ENCODE results near the gene GIMAP5. TPM values are rescaled to one million over a fixed set of nuclear protein-coding genes. Genes with fewer than 3 reads are reported as not detected.

Gene GIMAP5
- total and polyA plus RNA-seq, 10 donors: 34.0 to 183 (median 85.8) TPM

GRCh38 chr7:150719960-150720891 lies 17.0 kb upstream of the GIMAP5 start:
- peaks cover 19 to 86% (median 61%) of the 10 kb centered on the region in 6 donors for H3K4me1 ChIP-seq
- TF ChIP-seq POLR2AphosphoS5 (IDR thresholded peaks at IDR 0.05): peak in 2 of 3 donors; percentile 33 to 57
- no peak for TF ChIP-seq CTCF (IDR thresholded peaks at IDR 0.05 in 8 of 11, conservative IDR thresholded peaks at IDR 0.05 in 3 of 11)
- TF ChIP-seq POLR2A (IDR thresholded peaks at IDR 0.05): no peak
- peak overlapping the region in 4 of 8 donors; percentile 8 to 87 (median 40) for H3K4me3 ChIP-seq
- H3K9me3 ChIP-seq: peaks cover 0 to 7% (median 0%) of the 10 kb centered on the region in 8 donors
- peaks cover 2 to 62% (median 30%) of the 10 kb centered on the region in 6 donors for H3K36me3 ChIP-seq
- no peaks in the 10 kb centered on the region for H3K27me3 ChIP-seq (replicated peaks in 1 of 7)
- 94 to 97% (median 96%) methylated on average over 31 to 52 of the region's 52 CpGs for WGBS, 5 donors
- peak; percentile 69 for DNase-seq
- intact Hi-C loops (cut with DNase I; ENCODE audit: low total_unique reads): no loop called here
- peak overlapping the region in 4 of 8 donors; percentile 79 to 92 (median 86) for H3K27ac ChIP-seq

- peak in 1 of 3 donors; percentile 46 for TF ChIP-seq POLR2AphosphoS5 (IDR thresholded peaks at IDR 0.05)
- TF ChIP-seq POLR2A (IDR thresholded peaks at IDR 0.05): no peak
- no peak for TF ChIP-seq CTCF (IDR thresholded peaks at IDR 0.05 in 8 of 11, conservative IDR thresholded peaks at IDR 0.05 in 3 of 11)
- no peak for DNase-seq
- Histone ChIP-seq H3K4me3 (peak overlapping the region in 3 of 8 donors; percentile 9 to 49 (median 11)), H3K27ac (peak overlapping the region in 6 of 8 donors; percentile 9 to 57 (median 39)), H3K9me3 (peaks cover 0 to 17% (median 11%) of the 10 kb centered on the region in 8 donors), H3K27me3 (replicated peaks in 1 of 7) (no peaks in the 10 kb centered on the region), H3K36me3 (peaks cover 2 to 73% (median 30%) of the 10 kb centered on the region in 6 donors), H3K4me1 (peaks cover 13 to 71% (median 49%) of the 10 kb centered on the region in 6 donors)
- 82 to 87% (median 85%) methylated on average over 11 of the region's 11 CpGs for WGBS, 5 donors
- intact Hi-C loops (cut with DNase I; ENCODE audit: low total_unique reads): no loop called here
Measured at GRCh38 chr7:150721970-150722373, 15.2 kb upstream of the GIMAP5 start.

GRCh38 chr7:150722431-150722931 lies 14.7 kb upstream of the GIMAP5 start:
- peaks cover 0 to 22% (median 12%) of the 10 kb centered on the region in 8 donors for H3K9me3 ChIP-seq
- peaks cover 2 to 73% (median 30%) of the 10 kb centered on the region in 6 donors for H3K36me3 ChIP-seq
- H3K27me3 ChIP-seq (replicated peaks in 1 of 7): no peaks in the 10 kb centered on the region
- peaks cover 13 to 66% (median 49%) of the 10 kb centered on the region in 6 donors for H3K4me1 ChIP-seq
- no peak for TF ChIP-seq CTCF (IDR thresholded peaks at IDR 0.05 in 8 of 11, conservative IDR thresholded peaks at IDR 0.05 in 3 of 11)
- TF ChIP-seq POLR2AphosphoS5 (IDR thresholded peaks at IDR 0.05): peak in 2 of 3 donors; percentile 39 to 52
- intact Hi-C loops (cut with DNase I; ENCODE audit: low total_unique reads): no loop called here
- WGBS, 5 donors: 67 to 76% (median 73%) methylated on average over 12 of the region's 12 CpGs
- peak overlapping the region in 3 of 8 donors; percentile 9 to 49 (median 11) for H3K4me3 ChIP-seq
- peak overlapping the region in 7 of 8 donors; percentile 1 to 57 (median 37) for H3K27ac ChIP-seq
- DNase-seq: no peak
